Kidney epithelial cell (primary cell): ENCODE data around the gene PCBD1. TPM values are rescaled to one million over a fixed set of nuclear protein-coding genes. Genes with fewer than 3 reads are reported as not detected.

Experiments used
- DNase-seq: peaks from one replicate; pipeline ENCODE4 v3.0.0-alpha.2; 2010; ENCODE audit warnings: low read depth
- H3K27me3 ChIP-seq: 2 replicates; pipeline ENCODE4 v1.6.0; 2011; ENCODE audit warnings: low read length; ENCODE audit not compliant: control insufficient read depth, insufficient read depth
- H3K36me3 ChIP-seq: 2 replicates; pipeline ENCODE4 v1.5.1; 2011; ENCODE audit warnings: low read length; ENCODE audit not compliant: control insufficient read depth, insufficient read depth
- H3K4me3 ChIP-seq: 2 replicates; pipeline ENCODE4 v1.5.1; 2011; ENCODE audit warnings: low read depth, mild to moderate bottlenecking, control low read depth, low read length
- total RNA-seq: library from RNA; depleted of rRNA; stranded (reverse); fragments of >200 nt; gene quantifications from 2 replicates; pipeline ENCODE4 v1.2.3, GENCODE V29; 2015
- TF ChIP-seq, protein P1 (sequence below): IDR thresholded peaks from 2 replicates; pipeline ENCODE4 v1.5.1; 2011; ENCODE audit warnings: mild to moderate bottlenecking, moderate library complexity, low read length, control low read depth, inconsistent platforms; ENCODE audit not compliant: insufficient read depth, poor library complexity, severe bottlenecking

The PCBD1 gene
- total RNA-seq, 1 donor from 2014 or later = 72.9 TPM

DNA sequence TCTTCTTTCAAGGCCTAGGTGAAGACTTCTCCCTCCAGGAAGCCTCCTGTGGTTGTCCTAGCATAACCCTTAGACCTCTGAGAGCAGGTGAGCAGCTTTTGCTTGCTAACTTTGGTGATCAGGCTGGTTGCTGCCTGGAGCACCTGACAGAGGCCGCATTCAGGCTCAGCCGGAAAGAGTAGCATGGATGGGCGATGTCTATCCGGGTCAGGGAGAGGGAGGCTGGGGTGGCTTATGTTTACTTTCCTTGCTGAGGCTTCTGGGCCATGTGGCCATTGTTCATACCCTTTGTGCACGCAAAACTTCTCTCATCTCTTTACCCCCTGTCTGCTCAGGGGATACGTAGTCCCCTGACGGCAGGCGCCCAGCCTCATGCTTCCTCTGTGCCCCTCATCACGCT is 27.4 kb upstream of the PCBD1 start:
- Histone ChIP-seq H3K36me3 (no peaks in the 10 kb centered on the region), H3K27me3 (peaks cover 43% of the 10 kb centered on the region), H3K4me3 (no peak overlapping the region)
- DNase-seq = no peak
- TF ChIP-seq, protein P1, sequence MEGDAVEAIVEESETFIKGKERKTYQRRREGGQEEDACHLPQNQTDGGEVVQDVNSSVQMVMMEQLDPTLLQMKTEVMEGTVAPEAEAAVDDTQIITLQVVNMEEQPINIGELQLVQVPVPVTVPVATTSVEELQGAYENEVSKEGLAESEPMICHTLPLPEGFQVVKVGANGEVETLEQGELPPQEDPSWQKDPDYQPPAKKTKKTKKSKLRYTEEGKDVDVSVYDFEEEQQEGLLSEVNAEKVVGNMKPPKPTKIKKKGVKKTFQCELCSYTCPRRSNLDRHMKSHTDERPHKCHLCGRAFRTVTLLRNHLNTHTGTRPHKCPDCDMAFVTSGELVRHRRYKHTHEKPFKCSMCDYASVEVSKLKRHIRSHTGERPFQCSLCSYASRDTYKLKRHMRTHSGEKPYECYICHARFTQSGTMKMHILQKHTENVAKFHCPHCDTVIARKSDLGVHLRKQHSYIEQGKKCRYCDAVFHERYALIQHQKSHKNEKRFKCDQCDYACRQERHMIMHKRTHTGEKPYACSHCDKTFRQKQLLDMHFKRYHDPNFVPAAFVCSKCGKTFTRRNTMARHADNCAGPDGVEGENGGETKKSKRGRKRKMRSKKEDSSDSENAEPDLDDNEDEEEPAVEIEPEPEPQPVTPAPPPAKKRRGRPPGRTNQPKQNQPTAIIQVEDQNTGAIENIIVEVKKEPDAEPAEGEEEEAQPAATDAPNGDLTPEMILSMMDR = no peak

DNA sequence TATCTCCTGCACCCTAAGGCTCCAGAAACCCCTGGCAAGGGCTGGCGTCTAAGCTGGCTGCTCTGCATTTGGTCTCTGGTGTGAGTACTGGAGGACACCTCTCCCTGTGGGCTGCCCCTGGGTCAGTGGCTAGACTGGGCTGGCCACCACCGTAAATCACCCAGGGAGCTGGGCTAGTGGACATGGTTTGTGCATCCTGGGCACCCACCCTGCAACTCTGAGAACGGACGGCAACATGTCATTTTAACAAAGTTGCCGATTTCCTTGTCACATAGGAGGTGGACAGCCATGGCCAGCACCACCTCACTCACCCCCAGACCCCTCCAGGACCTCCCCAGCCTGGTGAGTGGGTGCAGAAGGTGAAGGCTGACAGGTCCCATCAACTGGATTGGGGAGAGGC is 26.8 kb upstream of the PCBD1 start:
- H3K4me3 ChIP-seq = no peak overlapping the region
- peaks cover 48% of the 10 kb centered on the region for H3K27me3 ChIP-seq
- DNase-seq = no peak
- TF ChIP-seq, protein P1 = no peak
- no peaks in the 10 kb centered on the region for H3K36me3 ChIP-seq

DNA sequence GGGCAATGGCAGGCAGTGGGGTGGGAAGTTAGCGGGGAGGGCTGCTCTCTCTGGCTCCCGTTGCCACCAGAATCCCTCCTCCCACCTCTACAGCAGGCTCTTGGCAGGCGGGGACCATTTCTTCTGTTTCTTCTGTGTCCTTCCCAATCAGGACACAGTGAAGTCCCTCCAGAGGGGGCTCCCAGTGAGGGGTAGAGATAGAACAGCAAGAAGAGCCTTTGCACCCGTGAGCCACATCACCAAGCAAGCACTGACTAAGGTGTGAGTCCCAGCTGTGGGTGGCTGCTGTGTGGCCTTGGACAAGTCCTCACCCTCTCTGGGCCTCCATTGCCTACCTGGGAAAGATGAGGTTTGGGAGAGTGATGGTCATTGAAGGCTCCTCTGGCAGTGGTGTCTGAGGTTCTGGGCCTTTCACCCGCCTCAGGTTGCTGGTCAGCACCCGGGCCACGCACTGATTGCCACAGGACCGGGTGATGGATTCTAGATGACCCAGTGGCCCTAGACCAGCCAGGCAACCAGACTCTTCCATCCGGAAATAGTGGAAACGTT is 26.0 kb upstream of the PCBD1 start:
- TF ChIP-seq, protein P1 = no peak
- peaks cover 51% of the 10 kb centered on the region for H3K27me3 ChIP-seq

DNA sequence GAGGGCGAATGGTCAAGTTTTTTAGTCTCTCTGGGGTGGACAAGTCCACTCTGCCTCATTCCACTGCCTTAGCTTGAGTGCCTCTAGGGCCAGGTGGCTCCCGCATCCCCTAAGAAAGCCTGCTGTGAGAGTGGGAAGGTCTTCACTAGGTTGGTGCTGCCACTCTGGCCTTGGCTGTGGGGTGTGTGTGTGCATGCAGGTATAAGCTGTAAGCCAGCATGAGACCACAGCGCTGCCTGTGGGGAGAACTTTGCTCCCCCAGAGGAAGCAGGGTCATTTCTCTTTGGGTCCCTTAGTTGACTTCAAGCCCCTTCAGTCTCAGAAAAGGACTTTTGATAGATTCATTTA is 25.5 kb upstream of the PCBD1 start:
- DNase-seq = no peak
- TF ChIP-seq, protein P1 = no peak
- H3K4me3 ChIP-seq = no peak overlapping the region
- H3K27me3 ChIP-seq = peaks cover 50% of the 10 kb centered on the region
- no peaks in the 10 kb centered on the region for H3K36me3 ChIP-seq

More for the DNA sequence above, 26.0 kb upstream of the PCBD1 start:
- no peak overlapping the region for H3K4me3 ChIP-seq
- no peak for DNase-seq
- H3K36me3 ChIP-seq = no peaks in the 10 kb centered on the region

DNA sequence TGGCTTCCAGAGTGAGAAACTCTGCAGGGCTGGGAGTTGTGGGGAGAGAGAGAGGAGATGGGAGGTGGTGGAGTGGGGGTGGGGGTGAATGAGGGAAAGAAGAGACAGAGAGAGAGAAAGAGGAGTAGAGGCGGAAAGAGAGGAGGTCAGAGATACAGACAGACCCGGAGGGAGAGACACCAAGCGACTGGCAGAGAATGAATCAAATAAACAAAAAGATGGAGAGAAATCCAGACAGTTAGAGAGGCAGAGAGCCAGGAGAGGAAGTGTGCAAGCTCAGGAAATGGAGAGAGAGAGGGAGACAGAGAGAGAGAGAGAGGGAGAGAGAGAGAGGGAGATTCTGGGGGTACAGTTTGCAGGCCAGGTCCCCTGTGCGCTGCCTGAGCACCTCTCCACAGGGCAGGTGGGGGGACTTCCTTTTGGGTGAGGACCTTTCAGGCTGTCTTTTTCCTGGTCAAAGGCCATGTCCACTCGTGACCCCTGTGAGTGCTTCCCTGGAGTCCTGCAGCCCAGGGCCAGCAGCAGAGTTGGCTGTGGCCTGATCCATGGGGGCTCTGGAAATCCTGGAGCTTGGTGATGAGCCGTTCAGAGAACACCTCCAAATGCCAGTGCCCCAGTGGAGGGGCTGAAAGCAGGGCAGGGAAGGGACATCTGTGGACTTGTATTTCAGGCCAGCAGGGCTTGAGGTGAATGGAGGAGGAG is 25.0 kb upstream of the PCBD1 start:
- no peak overlapping the region for H3K4me3 ChIP-seq
- H3K27me3 ChIP-seq = peaks cover 52% of the 10 kb centered on the region
- no peaks in the 10 kb centered on the region for H3K36me3 ChIP-seq
- no peak for DNase-seq
- TF ChIP-seq, protein P1 = no peak

DNA sequence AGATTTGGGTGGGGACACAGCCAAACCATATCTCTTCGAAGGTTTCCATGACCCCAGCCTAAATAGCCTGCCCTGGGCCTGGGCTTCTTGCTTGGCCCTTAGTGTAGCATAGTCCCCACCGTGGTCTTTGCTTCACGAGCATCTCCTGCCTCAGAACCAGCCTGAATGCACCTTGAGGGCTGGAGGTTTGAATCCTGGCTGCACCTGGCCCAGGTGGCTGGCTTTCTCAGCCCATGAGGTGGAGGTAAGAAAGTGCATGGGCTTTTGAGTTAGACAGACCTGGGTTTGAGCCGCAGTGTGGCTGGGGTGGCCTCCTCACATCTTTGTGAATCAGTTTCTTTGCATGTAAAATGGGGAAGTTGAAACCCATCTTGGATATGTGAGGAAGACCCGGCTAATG is 24.2 kb upstream of the PCBD1 start:
- Histone ChIP-seq H3K27me3 (peaks cover 54% of the 10 kb centered on the region), H3K36me3 (no peaks in the 10 kb centered on the region), H3K4me3 (no peak overlapping the region)
- TF ChIP-seq, protein P1 = no peak
- no peak for DNase-seq
